Hepatocyte (in vitro differentiated cells): Measurements from ENCODE around the gene ECT2. TPM values are rescaled to one million over a fixed set of nuclear protein-coding genes. Genes with fewer than 3 reads are reported as not detected.

Source experiments
- DNase-seq: peaks from one replicate; pipeline ENCODE4 v3.0.0-alpha.2; 2016; ENCODE audit warnings: low spot score
- H2AFZ ChIP-seq: fragments of 200-600 bp; sonication (generic); 2 replicates; pipeline ENCODE4 v1.6.0; 2016; ENCODE audit warnings: antibody characterized with exemption, mild to moderate bottlenecking
- H3K27ac ChIP-seq: fragments of 200-600 bp; sonication (generic); 2 replicates; pipeline ENCODE4 v1.5.1; 2016; ENCODE audit warnings: mild to moderate bottlenecking
- H3K27me3 ChIP-seq: fragments of 200-600 bp; sonication (generic); 2 replicates; pipeline ENCODE4 v1.6.1; 2016
- H3K36me3 ChIP-seq: fragments of 200-600 bp; sonication (generic); replicated peaks from 2 replicates; pipeline ENCODE4 v1.5.1; 2016; ENCODE audit warnings: low read depth; ENCODE audit not compliant: insufficient read depth
- H3K4me1 ChIP-seq: fragments of 200-600 bp; sonication (generic); 2 replicates; pipeline ENCODE4 v1.5.1; 2016; ENCODE audit warnings: mild to moderate bottlenecking, moderate library complexity; ENCODE audit not compliant: insufficient read depth
- H3K4me2 ChIP-seq: fragments of 200-600 bp; sonication (generic); 2 replicates; pipeline ENCODE4 v1.6.0; 2016
- H3K4me3 ChIP-seq: fragments of 200-600 bp; sonication (generic); 2 replicates; pipeline ENCODE4 v1.5.1; 2016; ENCODE audit warnings: mild to moderate bottlenecking
- H3K79me2 ChIP-seq: fragments of 200-600 bp; sonication (generic); 2 replicates; pipeline ENCODE4 v1.6.0; 2017; ENCODE audit warnings: mild to moderate bottlenecking
- H3K9me2 ChIP-seq: fragments of 200-600 bp; sonication (generic); replicated peaks from 2 replicates; pipeline ENCODE4 v1.6.0; 2017; ENCODE audit warnings: mild to moderate bottlenecking; ENCODE audit not compliant: insufficient read depth
- H3K9me3 ChIP-seq: fragments of 200-600 bp; sonication (generic); 2 replicates; pipeline ENCODE4 v1.5.1; 2016; ENCODE audit warnings: low read depth, mild to moderate bottlenecking
- H4K20me1 ChIP-seq: fragments of 200-600 bp; sonication (generic); 2 replicates; pipeline ENCODE4 v1.6.0; 2016; ENCODE audit warnings: mild to moderate bottlenecking; ENCODE audit not compliant: insufficient read depth, poor library complexity, severe bottlenecking
- EZH2 ChIP-seq: fragments of 200-600 bp; sonication (generic); IDR thresholded peaks from 2 replicates; pipeline ENCODE4 v1.6.1; 2016; ENCODE audit warnings: antibody characterized with exemption, mild to moderate bottlenecking, borderline replicate concordance
- EZH2phosphoT487 ChIP-seq: fragments of 200-600 bp; sonication (generic); IDR thresholded peaks from one replicate; pipeline ENCODE4 v1.6.1; 2018; ENCODE audit warnings: antibody characterized with exemption, mild to moderate bottlenecking, low read depth, moderate library complexity; ENCODE audit not compliant: unreplicated experiment, severe bottlenecking
- WGBS: methylation state at CpG from one replicate; pipeline ENCODE4 v1.1.6; 2016; ENCODE audit warnings: low lambda C conversion rate; ENCODE audit errors: missing lambda C conversion rate; 5-methylcytosine and 5-hydroxymethylcytosine counted together
- polyA plus RNA-seq: library from polyadenylated mRNA; unstranded; fragments of >200 nt; fragmentation: Nextera tagmentation; extraction: Ambion mirVana; gene quantifications from 2 replicates; pipeline ENCODE4 v1.2.1, GENCODE V29; 2016
- total RNA-seq: library from RNA; depleted of rRNA; stranded (reverse); fragments of >200 nt; gene quantifications from 2 replicates; pipeline ENCODE4 v1.2.3, GENCODE V29; 2014
- TF ChIP-seq, protein P1 (sequence below): fragments of 200-600 bp; sonication (generic); IDR thresholded peaks from 2 replicates; pipeline ENCODE4 v1.5.1; 2016; ENCODE audit warnings: antibody characterized with exemption, mild to moderate bottlenecking; ENCODE audit not compliant: poor library complexity

ECT2 gene
- total and polyA plus RNA-seq, 2 experiments from 2014 or later, result 9.3 to 16.7 TPM

DNA sequence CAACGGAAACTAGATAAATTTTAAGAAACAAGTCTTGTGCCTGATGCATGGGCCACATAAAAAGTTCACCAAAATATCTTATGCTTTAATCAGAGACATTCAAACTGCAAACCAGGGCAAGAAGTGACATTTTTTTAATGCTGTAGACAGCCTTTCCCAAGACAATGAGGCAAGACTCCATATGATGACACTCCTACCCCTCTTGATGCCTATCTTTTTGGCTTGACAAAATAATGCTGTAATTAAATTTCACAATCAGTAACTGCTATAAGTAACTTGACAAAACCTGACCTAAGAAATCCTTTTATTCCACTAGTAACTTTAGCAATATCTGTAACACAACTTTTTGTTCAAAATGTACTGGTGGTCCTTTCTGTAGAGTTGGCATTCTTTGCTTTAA is 48.7 kb downstream of the ECT2 start:
- no peaks in the 10 kb centered on the region for H3K9me3 ChIP-seq
- H4K20me1 ChIP-seq, result no peaks in the 10 kb centered on the region
- H3K4me1 ChIP-seq, result peaks cover 1% of the 10 kb centered on the region
- H2AFZ ChIP-seq, result no peak overlapping the region
- no peak for DNase-seq
- WGBS, result 96% methylated on average over 1 of the region's 1 CpG
- H3K4me3 ChIP-seq, result no peak overlapping the region
- TF ChIP-seq, protein P1, sequence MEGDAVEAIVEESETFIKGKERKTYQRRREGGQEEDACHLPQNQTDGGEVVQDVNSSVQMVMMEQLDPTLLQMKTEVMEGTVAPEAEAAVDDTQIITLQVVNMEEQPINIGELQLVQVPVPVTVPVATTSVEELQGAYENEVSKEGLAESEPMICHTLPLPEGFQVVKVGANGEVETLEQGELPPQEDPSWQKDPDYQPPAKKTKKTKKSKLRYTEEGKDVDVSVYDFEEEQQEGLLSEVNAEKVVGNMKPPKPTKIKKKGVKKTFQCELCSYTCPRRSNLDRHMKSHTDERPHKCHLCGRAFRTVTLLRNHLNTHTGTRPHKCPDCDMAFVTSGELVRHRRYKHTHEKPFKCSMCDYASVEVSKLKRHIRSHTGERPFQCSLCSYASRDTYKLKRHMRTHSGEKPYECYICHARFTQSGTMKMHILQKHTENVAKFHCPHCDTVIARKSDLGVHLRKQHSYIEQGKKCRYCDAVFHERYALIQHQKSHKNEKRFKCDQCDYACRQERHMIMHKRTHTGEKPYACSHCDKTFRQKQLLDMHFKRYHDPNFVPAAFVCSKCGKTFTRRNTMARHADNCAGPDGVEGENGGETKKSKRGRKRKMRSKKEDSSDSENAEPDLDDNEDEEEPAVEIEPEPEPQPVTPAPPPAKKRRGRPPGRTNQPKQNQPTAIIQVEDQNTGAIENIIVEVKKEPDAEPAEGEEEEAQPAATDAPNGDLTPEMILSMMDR, result no peak
- TF ChIP-seq EZH2 (no peak), EZH2phosphoT487 (no peak)
- no peaks in the 10 kb centered on the region for H3K79me2 ChIP-seq
- no peak overlapping the region for H3K27ac ChIP-seq
- H3K27me3 ChIP-seq, result no peaks in the 10 kb centered on the region
- H3K4me2 ChIP-seq, result no peak overlapping the region
- H3K36me3 ChIP-seq, result no peaks in the 10 kb centered on the region
- no peaks in the 10 kb centered on the region for H3K9me2 ChIP-seq

GRCh38 chr3:172800156-172800555 is 49.6 kb downstream of the ECT2 start:
- Histone ChIP-seq H3K4me2 (no peak overlapping the region), H3K27me3 (no peaks in the 10 kb centered on the region), H3K4me3 (no peak overlapping the region), H4K20me1 (no peaks in the 10 kb centered on the region), H2AFZ (no peak overlapping the region), H3K9me2 (no peaks in the 10 kb centered on the region), H3K4me1 (peaks cover 4% of the 10 kb centered on the region), H3K36me3 (no peaks in the 10 kb centered on the region), H3K27ac (no peak overlapping the region), H3K79me2 (no peaks in the 10 kb centered on the region), H3K9me3 (no peaks in the 10 kb centered on the region)
- TF ChIP-seq EZH2, result no peak
- TF ChIP-seq EZH2phosphoT487, result no peak
- TF ChIP-seq, protein P1, result no peak
- no peak for DNase-seq
- 92% methylated on average over 2 of the region's 2 CpGs for WGBS

DNA sequence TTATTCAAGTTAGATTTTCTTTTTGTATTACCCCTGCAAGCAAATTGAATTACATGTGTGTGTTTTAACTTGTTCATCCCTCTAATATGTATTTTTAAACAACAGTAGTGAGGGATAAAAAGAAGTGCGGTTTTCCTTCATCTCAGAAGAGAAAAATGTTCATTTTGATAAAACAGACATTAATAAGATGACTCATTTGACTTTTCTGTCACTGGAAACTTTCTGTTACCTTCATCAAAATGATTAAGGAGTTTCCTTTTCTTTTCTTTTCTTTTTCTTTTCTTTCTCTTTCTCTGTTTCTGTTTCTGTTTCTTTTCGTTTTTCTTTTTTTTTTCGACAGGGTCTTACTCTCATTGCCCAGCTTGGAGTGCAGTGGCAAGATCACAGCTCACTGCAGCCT is 53.0 kb downstream of the ECT2 start:
- Histone ChIP-seq H3K9me3 (no peaks in the 10 kb centered on the region), H3K79me2 (no peaks in the 10 kb centered on the region), H3K36me3 (no peaks in the 10 kb centered on the region), H3K4me2 (no peak overlapping the region), H3K27ac (no peak overlapping the region), H4K20me1 (no peaks in the 10 kb centered on the region), H3K4me1 (peaks cover 4% of the 10 kb centered on the region), H3K4me3 (no peak overlapping the region), H3K27me3 (no peaks in the 10 kb centered on the region), H2AFZ (no peak overlapping the region), H3K9me2 (no peaks in the 10 kb centered on the region)
- no peak for DNase-seq
- TF ChIP-seq, protein P1, result no peak
- TF ChIP-seq EZH2, result no peak
- no peak for TF ChIP-seq EZH2phosphoT487
- WGBS, result 91% methylated on average over 3 of the region's 3 CpGs

DNA sequence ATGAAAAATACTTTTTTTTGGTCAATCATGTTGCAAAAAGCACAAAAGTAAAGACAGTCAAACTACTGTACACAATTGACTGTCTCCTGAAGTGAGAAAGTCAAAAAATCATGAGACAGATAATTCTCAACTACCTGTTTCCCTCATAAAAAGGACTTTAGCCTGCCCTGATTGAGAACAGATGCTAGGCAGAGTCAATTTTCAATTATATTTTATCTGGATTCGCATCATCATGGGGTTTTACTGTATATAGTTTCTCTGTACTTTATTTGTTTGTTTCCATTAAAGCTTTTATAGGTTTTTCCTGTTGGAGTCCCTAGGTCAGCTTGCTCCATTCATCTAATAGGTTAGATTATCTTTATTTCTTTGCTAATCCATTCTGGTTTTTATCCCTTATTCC is 53.8 kb downstream of the ECT2 start:
- 50% methylated on average over 1 of the region's 1 CpG for WGBS
- no peaks in the 10 kb centered on the region for H3K9me3 ChIP-seq
- no peak for TF ChIP-seq EZH2phosphoT487
- no peak for TF ChIP-seq EZH2
- TF ChIP-seq, protein P1, result no peak
- no peak overlapping the region for H3K27ac ChIP-seq
- H2AFZ ChIP-seq, result no peak overlapping the region
- no peaks in the 10 kb centered on the region for H3K9me2 ChIP-seq
- no peaks in the 10 kb centered on the region for H3K27me3 ChIP-seq
- no peak for DNase-seq
- no peak overlapping the region for H3K4me2 ChIP-seq
- H4K20me1 ChIP-seq, result no peaks in the 10 kb centered on the region
- H3K79me2 ChIP-seq, result no peaks in the 10 kb centered on the region
- H3K4me1 ChIP-seq, result peaks cover 4% of the 10 kb centered on the region
- no peak overlapping the region for H3K4me3 ChIP-seq
- no peaks in the 10 kb centered on the region for H3K36me3 ChIP-seq
